ENCODE results near the gene XPO1.
"Not testable (repeated sequence)": the region's sequence is repeated elsewhere in the genome, so short reads cannot be mapped to it uniquely, and the experiment has no call there.

XPO1 gene

DNA sequence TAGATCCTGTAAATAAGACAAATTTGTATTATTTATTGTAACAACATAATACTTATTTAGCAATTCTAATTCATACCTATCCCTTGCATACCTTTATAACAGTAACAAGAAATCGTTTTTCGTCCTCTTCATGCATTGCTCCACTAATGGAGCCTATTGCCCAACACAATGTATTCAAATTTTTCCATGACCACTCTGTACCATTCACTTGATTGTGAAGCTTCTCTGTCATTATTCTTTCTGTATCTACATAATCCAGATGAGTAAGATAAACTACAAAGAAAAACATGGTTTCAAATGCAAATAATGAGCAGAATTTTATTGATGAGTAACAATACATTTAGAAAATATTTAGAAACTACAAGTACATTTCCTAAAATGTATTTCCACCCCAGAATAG, 45.7 kb downstream of the XPO1 start:
- Histone ChIP-seq H3K9me3 (ENCODE audit: control insufficient read depth, insufficient read depth, low read depth, low read length) (no peaks in the 10 kb centered on the region), H3K4me1 (ENCODE audit: control insufficient read depth, insufficient read depth, low read length) (no peaks in the 10 kb centered on the region), H3K9ac (ENCODE audit: low read length) (no peak overlapping the region), H3K36me3 (ENCODE audit: control insufficient read depth, insufficient read depth, low read length) (peaks cover 99% of the 10 kb centered on the region), H3K4me3 (ENCODE audit: low read depth, low read length) (no peak overlapping the region), H3K27ac (ENCODE audit: low read depth, low read length) (no peak overlapping the region), H3K27me3 (ENCODE audit: control insufficient read depth, insufficient read depth, low read length) (no peaks in the 10 kb centered on the region)

DNA sequence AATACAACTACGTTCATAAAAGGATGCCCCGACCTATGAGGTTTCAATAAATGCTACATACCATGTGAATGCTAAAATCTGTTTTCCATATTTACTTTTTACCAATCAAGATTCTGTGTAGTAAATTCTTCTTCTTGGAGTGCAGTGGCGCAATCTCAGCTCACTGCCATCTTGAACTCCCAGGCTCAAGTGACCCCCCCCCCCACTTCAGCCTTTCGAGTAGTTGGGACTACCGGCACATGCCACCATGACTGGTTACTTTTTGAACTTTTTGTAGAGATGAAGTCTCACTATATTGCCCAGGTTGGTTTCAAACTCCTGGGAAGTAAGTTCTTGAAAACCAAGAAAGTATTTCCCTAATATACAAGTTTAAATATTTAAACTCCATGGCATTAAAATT, 52.9 kb downstream of the XPO1 start:
- Histone ChIP-seq H3K36me3 (ENCODE audit: control insufficient read depth, insufficient read depth, low read length) (peaks cover 98% of the 10 kb centered on the region), H3K4me3 (ENCODE audit: low read depth, low read length) (no peak overlapping the region), H3K9ac (ENCODE audit: low read length) (no peak overlapping the region), H3K4me1 (ENCODE audit: control insufficient read depth, insufficient read depth, low read length) (no peaks in the 10 kb centered on the region), H3K9me3 (ENCODE audit: control insufficient read depth, insufficient read depth, low read depth, low read length) (no peaks in the 10 kb centered on the region), H3K27me3 (ENCODE audit: control insufficient read depth, insufficient read depth, low read length) (no peaks in the 10 kb centered on the region), H3K27ac (ENCODE audit: low read depth, low read length) (no peak overlapping the region)

DNA sequence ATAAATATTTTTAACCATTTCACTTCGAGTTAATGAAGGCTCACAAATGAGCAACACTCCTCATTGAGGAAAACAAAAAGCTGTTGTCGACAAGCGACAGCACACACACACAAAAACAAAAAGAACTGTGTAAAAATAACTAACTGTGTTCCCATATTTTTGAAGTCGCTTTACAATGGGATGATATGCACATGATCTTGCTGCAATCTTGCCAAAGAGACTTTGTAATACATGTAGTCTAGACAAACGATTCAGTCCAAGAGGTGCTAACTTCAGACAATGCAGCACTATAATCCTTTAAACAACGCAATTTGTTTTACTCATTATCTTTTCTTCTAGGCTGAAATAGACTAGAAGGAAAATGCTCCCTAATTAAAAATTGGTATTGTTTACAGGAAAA, 60.1 kb downstream of the XPO1 start:
- Histone ChIP-seq H3K9ac (ENCODE audit: low read length) (no peak overlapping the region), H3K4me1 (ENCODE audit: control insufficient read depth, insufficient read depth, low read length) (no peaks in the 10 kb centered on the region), H3K36me3 (ENCODE audit: control insufficient read depth, insufficient read depth, low read length) (peaks cover 64% of the 10 kb centered on the region), H3K4me3 (ENCODE audit: low read depth, low read length) (no peak overlapping the region), H3K27me3 (ENCODE audit: control insufficient read depth, insufficient read depth, low read length) (no peaks in the 10 kb centered on the region), H3K27ac (ENCODE audit: low read depth, low read length) (no peak overlapping the region), H3K9me3 (ENCODE audit: control insufficient read depth, insufficient read depth, low read depth, low read length) (no peaks in the 10 kb centered on the region)

DNA sequence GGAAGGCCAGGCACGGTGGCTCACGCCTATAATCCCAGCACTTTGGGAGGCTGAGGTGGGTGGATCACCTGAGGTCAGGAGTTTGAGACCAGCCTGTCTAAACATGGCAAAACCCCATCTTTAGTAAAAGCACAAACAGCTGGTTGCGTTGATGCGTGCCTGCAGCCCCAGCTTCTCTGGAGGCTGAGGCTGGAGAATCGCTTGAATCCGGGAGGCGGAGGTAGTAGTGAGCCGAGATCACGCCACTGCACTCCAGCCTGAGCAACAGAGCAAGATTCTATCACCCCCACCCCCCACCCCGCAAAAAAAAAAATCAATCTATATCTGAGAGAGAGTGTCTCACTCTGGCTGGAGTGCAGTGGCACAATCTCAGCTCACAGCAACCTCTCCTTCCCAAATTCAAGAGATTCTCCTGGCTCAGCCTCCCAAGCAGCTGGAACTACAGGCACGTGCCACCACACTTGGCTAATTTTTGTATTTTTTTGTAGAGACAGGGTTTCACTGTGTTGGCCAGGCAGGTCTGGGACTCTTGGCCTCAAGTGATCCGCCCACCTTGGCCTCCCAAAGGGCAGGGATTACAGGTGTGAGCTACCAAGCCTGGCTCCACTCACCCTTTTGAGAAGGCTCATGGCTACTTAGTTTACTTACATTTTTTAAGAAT, 61.1 kb downstream of the XPO1 start:
- not testable (repeated sequence) for H3K27me3 ChIP-seq (ENCODE audit: control insufficient read depth, insufficient read depth, low read length); H3K27ac ChIP-seq (ENCODE audit: low read depth, low read length); H3K9me3 ChIP-seq (ENCODE audit: control insufficient read depth, insufficient read depth, low read depth, low read length); H3K4me3 ChIP-seq (ENCODE audit: low read depth, low read length); H3K4me1 ChIP-seq (ENCODE audit: control insufficient read depth, insufficient read depth, low read length); H3K9ac ChIP-seq (ENCODE audit: low read length)
- H3K36me3 ChIP-seq (ENCODE audit: control insufficient read depth, insufficient read depth, low read length), result peaks cover 53% of the 10 kb centered on the region

DNA sequence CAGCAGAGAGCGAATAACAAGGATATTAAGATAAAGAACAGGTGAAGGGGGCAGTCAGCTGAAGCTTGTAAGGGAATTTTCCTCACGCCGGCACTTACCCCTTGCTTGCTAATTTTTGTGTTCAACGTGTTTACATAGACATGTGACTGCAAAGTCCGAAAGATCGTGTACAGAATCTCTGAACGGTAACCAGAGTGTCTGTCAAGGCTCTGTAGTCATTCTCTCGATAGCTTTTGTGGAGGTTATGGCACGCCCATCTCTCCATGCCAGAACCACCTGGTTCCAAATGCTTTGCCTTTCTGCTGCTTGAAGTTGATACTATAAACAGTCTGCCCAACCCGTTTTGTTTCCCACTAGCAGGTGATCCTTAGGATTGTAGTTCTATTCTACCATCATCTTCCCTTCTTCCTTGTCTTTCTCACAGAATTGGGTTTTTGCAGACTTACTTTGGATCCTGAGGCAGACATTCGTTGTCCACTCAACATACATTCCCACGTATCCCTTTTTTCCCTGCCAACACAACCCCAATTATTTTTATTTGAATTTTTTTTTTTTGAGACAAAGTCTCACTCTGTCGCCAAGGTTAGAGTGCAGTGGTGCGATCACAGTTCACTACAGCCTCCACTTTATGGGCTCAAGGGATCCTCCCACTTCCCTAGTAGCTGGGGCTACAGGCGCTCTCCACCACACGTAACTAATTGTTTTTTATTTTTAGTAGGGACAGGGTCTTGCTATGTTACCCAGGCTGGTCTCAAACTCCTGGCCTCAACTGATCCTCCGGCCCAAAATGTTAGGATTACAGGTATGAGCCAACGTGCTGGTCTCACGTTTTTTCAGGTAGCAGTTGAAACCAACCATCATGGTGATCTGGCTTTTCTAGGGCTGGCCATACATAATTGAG, 66.0 kb downstream of the XPO1 start:
- Histone ChIP-seq H3K9ac (ENCODE audit: low read length) (peak overlapping the region; percentile 95), H3K27ac (ENCODE audit: low read depth, low read length) (peak overlapping the region; percentile 95; the same call in 1 of the 2 replicates)

DNA sequence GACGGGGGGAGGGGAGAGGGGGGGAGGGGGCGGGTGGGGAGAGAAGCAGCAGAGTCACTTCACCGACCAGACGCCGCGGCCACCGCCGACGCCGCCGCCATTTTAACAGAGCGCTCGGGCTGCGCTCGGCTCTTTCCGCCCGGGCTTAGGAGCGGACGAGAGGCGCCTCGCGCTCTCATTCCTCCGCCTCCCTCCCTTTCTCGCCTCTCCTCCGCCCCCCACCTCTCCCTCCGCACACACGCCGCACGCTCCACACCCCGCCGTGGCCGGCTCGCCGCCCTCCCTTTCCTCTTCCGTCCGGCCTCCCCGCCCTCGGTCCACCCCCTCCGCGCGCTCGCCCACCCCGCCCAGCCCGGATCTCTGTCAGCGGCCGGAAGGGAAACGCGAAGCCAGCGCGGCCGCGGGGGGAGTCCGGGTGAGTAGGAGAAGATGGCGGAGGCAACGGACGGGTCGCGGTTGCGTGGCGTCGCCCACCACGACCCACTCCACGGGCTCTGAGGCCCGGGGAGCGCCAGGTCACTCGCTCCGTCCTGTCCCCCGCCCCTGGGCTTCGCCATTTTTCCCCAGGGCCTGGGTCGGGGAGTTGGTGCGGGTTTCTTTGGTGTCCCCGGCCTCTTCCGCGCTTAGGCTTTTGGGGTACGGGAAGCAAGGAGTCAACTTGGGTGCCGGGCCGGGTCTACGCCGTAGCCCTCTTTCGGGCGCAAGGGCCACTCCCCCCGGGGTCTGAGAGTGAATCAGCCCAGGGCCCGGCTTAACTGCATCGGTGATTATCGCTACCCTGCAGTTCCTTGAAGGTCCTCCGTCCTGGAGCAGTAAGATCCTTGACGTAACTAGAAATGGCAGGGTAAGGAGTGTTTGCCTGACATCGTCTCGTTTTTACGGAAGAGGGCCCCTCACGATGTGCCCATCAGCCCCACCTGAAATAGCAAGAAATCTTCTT, 66.9 kb downstream of the XPO1 start, which contains the start of gene USP34:
Gene USP34 (minus strand): TSS at position 123 of the 940 bp plus-strand sequence. CDS start 395 bp downstream, outside the sequence.
- Histone ChIP-seq H3K4me3 (ENCODE audit: low read depth, low read length) (peak within 1 kb of the TSS; percentile 89), H3K36me3 (ENCODE audit: control insufficient read depth, insufficient read depth, low read length) (peaks cover 11% of the 10 kb centered on the region), H3K4me1 (ENCODE audit: control insufficient read depth, insufficient read depth, low read length) (peaks cover 10% of the 10 kb centered on the region; the same call in 1 of the 2 replicates), H3K27me3 (ENCODE audit: control insufficient read depth, insufficient read depth, low read length) (no peaks in the 10 kb centered on the region), H3K9me3 (ENCODE audit: control insufficient read depth, insufficient read depth, low read depth, low read length) (no peaks in the 10 kb centered on the region), H3K9ac (ENCODE audit: low read length) (peak within 1 kb of the TSS; percentile 95), H3K27ac (ENCODE audit: low read depth, low read length) (peak within 1 kb of the TSS; percentile 95)

More for the DNA sequence above, 66.0 kb downstream of the XPO1 start:
- no peaks in the 10 kb centered on the region for H3K9me3 ChIP-seq (ENCODE audit: control insufficient read depth, insufficient read depth, low read depth, low read length)
- peaks cover 16% of the 10 kb centered on the region for H3K36me3 ChIP-seq (ENCODE audit: control insufficient read depth, insufficient read depth, low read length)
- H3K4me1 ChIP-seq (ENCODE audit: control insufficient read depth, insufficient read depth, low read length), result peaks cover 10% of the 10 kb centered on the region; the same call in 1 of the 2 replicates
- H3K4me3 ChIP-seq (ENCODE audit: low read depth, low read length), result peak overlapping the region; percentile 89
- no peaks in the 10 kb centered on the region for H3K27me3 ChIP-seq (ENCODE audit: control insufficient read depth, insufficient read depth, low read length)

DNA sequence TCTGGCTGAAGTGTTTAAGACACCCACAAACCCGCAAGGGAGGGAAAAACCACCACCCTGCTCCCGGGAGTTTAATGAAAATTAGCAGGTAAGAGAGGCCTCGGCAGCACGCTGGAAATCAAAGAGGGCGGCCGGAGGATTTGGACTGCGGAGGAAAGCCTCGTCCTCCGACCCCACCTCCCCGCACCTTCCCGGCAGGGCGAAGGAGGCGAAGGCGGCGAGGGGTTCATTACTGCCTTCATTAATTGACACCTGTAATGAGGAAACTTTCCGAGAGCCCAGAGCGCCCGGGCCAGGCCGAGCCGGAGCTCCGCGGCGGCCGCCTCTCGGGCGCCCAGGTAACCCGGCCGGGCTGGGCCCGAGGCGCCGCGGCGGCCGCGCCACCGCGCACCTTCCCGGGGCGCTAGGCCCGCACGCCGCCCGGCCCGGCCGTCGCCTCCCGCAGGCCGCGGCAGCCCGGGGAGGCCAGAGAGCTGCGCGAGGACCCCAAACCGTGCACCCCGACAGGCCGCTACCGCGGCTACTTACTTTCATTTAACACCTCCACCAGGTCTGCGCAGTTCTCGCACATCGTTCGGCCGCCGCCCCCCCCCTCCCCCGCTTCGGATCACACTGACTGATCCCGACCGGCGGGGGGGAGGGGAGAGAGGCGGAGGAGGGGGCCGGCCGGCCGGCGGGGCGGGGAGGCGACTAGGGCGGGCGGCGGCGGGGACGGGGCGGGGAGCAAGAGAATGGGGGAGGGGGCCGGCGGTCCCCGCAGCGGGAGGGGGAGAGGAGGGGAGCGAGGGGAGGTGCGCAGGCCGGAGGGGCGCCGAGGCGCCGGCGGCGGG, 67.8 kb downstream of the XPO1 start:
- Histone ChIP-seq H3K27me3 (ENCODE audit: control insufficient read depth, insufficient read depth, low read length) (no peaks in the 10 kb centered on the region), H3K4me3 (ENCODE audit: low read depth, low read length) (peak overlapping the region; percentile 83)

DNA sequence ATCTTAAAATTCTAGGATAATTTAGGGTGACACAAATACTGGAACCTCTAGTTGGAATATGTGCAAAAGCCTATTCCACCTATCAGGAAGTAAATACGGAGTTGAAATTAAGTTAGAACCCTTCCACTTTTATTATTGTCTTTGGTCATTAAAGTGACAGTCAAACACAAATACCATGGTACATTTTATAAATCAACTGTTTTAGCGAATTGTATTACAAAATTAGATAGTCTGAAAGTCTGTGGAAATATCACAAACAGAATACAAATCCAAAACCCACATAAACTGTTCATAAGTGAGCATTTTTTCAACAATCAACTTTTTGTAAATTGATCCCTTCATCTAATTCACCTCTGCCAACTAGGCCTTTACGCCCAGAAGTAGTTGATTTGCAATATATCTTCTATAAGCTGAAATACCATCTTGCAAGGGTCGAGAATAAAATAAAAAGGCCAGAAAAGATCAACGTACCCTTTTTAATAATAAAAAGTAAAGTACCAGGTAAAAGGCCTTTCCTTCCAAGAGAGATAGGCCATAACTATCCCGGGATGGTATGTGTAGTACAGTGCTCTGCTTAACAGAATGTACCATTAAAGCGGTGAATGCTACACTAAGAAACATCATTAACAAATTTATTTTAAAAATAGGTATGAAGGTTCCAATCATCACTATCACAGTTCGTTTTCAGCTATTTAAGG, 68.6 kb downstream of the XPO1 start:
- peaks cover 11% of the 10 kb centered on the region for H3K36me3 ChIP-seq (ENCODE audit: control insufficient read depth, insufficient read depth, low read length)
- peaks cover 19% of the 10 kb centered on the region; the same call in 1 of the 2 replicates for H3K4me1 ChIP-seq (ENCODE audit: control insufficient read depth, insufficient read depth, low read length)
- peak overlapping the region; percentile 94 for H3K9ac ChIP-seq (ENCODE audit: low read length)
- no peaks in the 10 kb centered on the region for H3K9me3 ChIP-seq (ENCODE audit: control insufficient read depth, insufficient read depth, low read depth, low read length)
- no peaks in the 10 kb centered on the region for H3K27me3 ChIP-seq (ENCODE audit: control insufficient read depth, insufficient read depth, low read length)
- peak overlapping the region; percentile 83 for H3K4me3 ChIP-seq (ENCODE audit: low read depth, low read length)
- peak overlapping the region; percentile 95 for H3K27ac ChIP-seq (ENCODE audit: low read depth, low read length)

More for the DNA sequence above, 67.8 kb downstream of the XPO1 start:
- no peaks in the 10 kb centered on the region for H3K9me3 ChIP-seq (ENCODE audit: control insufficient read depth, insufficient read depth, low read depth, low read length)
- H3K36me3 ChIP-seq (ENCODE audit: control insufficient read depth, insufficient read depth, low read length), result peaks cover 11% of the 10 kb centered on the region
- peaks cover 12% of the 10 kb centered on the region; the same call in 1 of the 2 replicates for H3K4me1 ChIP-seq (ENCODE audit: control insufficient read depth, insufficient read depth, low read length)
- peak overlapping the region; percentile 94 for H3K9ac ChIP-seq (ENCODE audit: low read length)
- H3K27ac ChIP-seq (ENCODE audit: low read depth, low read length), result peak overlapping the region; percentile 95

DNA sequence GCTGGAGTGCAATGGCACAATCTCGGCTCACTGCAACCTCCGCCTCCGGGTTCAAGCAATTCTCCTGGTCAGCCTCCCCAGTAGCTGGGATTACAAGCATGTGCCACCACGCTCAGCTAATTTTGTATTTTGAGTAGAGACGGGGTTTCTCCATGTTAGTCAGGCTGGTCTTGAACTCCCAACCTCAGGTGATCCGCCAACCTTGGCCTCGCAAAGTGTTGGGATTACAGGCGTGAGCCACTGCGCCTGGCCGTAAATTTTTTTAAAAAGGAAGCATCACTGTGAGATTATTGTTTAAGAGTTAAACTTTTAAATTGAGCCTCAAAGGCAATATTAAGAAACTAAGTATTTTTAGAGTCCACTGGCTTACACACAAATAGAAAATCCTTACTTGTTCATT, 69.9 kb downstream of the XPO1 start:
- H3K4me1 ChIP-seq (ENCODE audit: control insufficient read depth, insufficient read depth, low read length), result peaks cover 27% of the 10 kb centered on the region; the same call in 1 of the 2 replicates
- H3K9ac ChIP-seq (ENCODE audit: low read length); H3K27me3 ChIP-seq (ENCODE audit: control insufficient read depth, insufficient read depth, low read length); H3K9me3 ChIP-seq (ENCODE audit: control insufficient read depth, insufficient read depth, low read depth, low read length); H3K27ac ChIP-seq (ENCODE audit: low read depth, low read length); H3K4me3 ChIP-seq (ENCODE audit: low read depth, low read length): not testable (repeated sequence)
- H3K36me3 ChIP-seq (ENCODE audit: control insufficient read depth, insufficient read depth, low read length), result peaks cover 11% of the 10 kb centered on the region

All from HUES6 (cell line).